HG03575 (cell line): ENCODE measurements around the gene TMPRSS13.

Experiments
- ATAC-seq: cut with Tn5 transposase; IDR thresholded peaks from one replicate; pipeline ENCODE4 v1.9.1; 2021; ENCODE audit not compliant: unreplicated experiment, insufficient number of reproducible peaks, low FRiP score; ENCODE audit errors: extremely low read depth

The TMPRSS13 gene

DNA sequence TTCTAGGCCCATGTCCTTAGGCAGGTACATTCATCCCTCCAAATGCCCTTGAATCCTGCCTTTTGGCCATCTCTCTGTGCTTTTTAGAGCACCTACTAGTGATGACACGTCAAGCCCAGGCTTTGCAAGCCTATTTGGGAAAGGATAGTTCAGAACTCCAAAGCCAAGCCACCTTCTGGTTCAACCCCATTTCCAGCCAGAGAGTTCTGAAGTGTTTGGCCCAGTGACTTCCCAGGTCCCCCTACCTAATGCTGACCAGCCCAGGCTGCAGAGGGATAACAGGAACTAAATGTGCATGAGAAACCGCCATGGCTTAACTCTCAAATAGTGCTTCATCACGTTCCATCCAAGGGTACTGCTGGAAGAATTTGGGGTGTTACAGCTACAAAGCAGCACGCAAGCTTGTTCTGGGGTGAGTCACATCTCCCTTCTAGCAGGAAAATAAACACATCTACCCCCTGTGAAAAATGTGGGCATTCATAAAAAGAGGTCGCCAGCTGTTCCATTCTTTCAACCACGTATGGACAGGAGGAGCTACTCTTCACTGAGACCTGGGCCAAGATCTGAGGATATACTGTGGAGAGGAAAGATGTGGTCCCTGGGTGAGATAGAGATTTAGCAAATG, 50.8 kb downstream of the TMPRSS13 start:
- ATAC-seq, result no peak

DNA sequence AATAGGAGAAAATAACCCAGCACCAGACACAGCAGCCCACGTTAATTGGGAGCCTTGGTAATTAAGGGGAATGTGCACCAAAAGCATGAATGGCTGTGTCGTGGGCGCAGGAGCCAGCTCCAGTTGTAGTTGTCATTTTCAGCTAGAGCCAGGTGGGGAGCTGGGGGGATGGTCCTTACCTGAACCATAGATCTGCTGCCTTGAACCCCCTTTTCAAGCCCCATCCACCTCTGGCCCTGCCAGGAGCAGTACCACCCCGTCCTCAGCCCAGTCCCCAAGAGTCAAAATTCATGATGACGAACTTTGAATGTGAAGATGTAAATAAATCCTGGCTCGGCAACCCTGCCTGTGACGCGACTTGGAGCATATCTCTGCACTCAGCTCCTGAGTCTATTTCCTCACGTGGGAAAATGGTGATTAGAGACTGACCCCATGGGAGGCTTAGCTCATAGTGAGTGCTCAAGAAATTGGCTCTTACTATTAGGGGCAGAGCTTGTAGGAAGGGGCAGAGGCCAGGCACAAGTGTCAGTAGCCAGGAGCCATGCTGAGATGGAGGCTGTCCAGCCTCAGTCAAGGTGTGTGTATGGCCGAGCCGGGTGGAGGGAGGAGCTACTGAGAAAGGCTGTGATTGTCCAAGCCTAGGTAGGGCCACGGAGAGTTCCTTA, 52.0 kb downstream of the TMPRSS13 start:
- ATAC-seq, result no peak

- no peak for ATAC-seq
Measured at GRCh38 chr11:117876341-117877119, 52.7 kb downstream of the TMPRSS13 start, which contains the start of gene FXYD6. FXYD6 (minus strand) TSS chr11:117876658; CDS start chr11:117842776, 33,882 bp downstream.

- no peak for ATAC-seq
Measured at GRCh38 chr11:117876059-117876340, 53.2 kb downstream of the TMPRSS13 start.

- ATAC-seq, result no peak
Measured at GRCh38 chr11:117875382-117876058, 53.7 kb downstream of the TMPRSS13 start.

DNA sequence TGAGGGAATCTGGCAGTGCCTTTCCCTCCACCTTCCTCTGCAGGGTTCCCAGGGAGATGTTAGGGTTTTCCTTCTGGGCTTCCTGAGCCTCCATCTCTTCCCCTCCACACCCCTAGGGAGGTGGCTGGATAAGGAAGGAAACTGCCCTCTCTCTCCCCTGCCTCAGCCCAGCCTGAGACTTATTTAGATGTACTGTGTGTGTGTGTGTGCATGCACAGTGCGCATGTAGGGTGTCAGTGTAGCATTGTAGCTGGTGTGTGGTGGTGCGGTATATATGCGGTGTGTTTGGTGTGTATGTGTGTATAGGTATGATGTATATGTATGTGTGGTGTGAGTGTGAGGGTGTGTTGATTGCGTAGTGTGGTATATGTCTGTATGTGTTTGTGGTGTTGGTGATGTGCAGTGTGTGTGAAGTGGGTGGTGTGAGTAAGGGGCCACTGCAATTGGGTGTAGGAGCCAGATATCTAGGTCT, 54.3 kb downstream of the TMPRSS13 start:
- no peak for ATAC-seq

DNA sequence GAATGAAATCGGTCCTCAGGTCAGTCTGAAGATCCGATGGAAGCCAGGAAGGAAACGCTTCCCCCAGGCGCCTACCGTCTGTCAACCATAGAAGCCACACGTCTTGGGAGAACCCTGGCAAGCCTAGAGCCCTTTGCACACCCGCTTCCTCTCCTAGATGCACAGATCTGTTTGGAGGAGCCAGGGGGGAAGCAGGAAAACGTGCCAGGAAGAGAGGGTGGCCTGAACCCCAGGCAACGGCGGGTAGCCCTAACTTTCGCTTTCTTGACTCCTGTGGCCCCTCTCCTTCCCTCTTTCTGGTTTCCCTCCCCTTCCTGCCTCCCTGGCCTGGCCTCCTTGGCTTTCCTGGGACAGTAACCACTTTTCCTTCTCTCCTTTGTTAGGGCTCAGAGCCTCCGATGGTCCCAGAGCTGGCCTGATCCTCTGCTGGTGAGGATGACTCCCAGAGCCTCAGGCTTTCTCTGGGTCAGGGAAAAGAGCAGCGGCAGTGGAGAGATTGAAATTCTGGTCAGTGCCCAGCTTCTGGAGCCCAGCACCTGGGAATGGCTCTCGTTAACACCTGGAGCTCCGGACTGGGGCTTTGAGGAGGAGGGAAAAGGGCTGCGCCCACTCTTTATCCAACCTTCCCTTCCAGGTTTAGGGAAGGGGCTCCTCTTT, 54.8 kb downstream of the TMPRSS13 start:
- no peak for ATAC-seq

DNA sequence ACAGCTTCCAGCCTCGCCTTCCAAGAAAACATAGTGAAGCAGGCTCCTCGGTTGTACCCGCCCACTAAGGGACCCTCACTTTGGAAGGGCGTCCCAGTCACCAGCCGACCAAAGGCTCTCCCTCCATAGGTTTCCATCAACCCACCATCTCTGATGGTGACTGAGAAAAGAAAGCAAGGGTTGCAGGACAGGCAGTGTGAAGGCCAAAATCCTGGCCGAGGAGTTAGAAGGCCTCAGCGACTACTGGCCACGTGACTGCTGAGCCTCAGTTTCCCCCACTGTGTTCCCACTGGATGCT, 55.4 kb downstream of the TMPRSS13 start:
- ATAC-seq, result no peak

- no peak for ATAC-seq
Measured at GRCh38 chr11:117872975-117873827, 56.0 kb downstream of the TMPRSS13 start.

GRCh38 chr11:117872420-117872961, 56.7 kb downstream of the TMPRSS13 start:
- ATAC-seq, result no peak

DNA sequence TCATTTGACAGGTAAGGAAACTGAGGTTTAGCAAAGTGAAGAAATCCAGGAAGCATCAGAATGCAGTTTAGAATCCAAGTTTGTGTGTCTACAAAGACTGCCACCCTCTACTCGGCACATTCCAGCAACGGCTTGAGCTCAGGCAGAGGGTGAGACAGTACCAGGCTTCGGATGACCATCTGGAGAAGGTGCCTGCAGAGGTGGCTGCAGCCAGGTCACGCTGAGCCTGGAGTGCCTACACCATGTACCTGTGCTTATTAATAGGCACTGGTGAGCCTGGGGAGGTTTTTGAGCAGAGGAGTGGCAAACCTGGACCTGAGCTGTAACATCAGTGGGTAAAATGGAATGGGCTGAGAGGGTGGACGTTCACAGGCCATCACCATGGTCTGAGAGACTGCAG, 57.4 kb downstream of the TMPRSS13 start:
- no peak for ATAC-seq

DNA sequence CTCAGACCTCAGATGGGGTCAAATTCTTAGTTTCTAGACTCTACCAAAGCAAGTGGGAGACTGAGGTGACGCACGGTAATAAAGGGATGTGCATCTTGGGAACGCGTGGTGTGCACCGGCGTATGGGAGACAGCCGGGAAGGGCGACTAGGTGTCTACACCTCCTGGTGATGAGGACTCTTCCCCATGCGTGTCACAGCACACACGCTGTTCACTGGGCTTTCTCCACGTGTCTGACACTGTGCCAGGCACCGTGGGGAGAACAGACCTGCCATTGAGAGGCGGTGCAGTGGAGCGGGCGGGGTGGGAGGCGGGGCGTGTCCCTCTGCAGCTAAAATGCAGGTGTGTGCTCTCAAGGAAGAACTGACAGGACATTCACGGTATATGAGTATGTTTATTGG, 58.0 kb downstream of the TMPRSS13 start:
- ATAC-seq, result no peak

DNA sequence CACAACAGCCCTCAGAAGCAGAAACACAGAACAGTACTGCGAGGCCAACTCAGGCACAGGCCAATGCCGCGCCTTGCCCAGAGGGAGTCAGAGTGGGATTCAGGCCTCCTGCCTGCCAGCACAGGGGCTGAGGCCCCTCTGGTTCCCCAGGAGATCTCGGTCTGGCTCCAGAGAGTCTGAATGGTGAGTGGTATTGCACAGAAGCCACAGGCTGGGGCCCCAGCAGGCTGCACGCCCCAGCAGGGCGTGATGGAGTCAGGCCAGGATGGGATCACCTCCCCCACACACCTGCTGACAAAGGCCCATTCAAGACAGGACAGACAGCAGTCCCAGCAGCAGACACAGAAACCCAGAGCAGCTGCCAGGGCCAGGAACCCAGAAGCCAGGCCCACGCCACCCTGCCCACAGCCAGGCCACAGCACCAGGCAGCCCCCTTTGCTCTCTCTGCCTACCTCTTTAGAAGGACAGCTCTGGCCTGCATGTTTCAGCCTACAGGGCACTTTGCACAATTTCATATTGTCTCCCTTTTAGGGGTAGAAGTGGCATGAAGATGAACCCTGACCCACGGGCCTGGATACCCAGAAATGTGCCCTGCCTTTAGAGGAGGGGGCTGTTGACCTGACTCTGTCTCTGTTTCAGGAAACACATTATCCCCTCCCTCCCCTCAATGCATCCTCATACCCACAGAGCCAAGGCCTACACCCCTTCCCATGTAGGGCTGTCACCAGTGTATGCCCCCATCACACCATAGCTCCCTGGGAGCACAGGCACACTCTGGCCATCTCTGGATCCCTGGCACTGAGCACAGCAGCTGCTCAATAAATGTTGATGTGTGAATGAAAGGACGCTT, 58.9 kb downstream of the TMPRSS13 start:
- ATAC-seq, result no peak

DNA sequence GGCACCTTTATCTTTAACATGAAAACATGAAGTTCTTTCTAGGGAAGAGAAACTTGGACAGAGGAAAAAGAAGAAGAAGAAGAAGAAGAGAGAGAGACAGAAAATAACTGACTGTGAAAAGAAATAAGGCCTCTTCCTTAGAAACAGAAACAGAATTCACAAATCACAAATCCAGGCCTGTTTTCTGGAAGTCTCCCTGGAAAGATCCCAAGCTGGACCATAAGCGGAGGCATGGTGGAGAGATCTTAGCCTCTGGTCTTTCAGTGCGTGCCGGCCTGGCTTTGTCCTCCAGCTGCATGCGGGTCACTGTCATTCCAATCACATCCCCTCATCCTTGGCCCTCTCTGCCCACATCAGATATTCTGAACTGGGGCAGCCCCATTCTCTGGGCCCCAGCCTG, 59.6 kb downstream of the TMPRSS13 start:
- no peak for ATAC-seq

DNA sequence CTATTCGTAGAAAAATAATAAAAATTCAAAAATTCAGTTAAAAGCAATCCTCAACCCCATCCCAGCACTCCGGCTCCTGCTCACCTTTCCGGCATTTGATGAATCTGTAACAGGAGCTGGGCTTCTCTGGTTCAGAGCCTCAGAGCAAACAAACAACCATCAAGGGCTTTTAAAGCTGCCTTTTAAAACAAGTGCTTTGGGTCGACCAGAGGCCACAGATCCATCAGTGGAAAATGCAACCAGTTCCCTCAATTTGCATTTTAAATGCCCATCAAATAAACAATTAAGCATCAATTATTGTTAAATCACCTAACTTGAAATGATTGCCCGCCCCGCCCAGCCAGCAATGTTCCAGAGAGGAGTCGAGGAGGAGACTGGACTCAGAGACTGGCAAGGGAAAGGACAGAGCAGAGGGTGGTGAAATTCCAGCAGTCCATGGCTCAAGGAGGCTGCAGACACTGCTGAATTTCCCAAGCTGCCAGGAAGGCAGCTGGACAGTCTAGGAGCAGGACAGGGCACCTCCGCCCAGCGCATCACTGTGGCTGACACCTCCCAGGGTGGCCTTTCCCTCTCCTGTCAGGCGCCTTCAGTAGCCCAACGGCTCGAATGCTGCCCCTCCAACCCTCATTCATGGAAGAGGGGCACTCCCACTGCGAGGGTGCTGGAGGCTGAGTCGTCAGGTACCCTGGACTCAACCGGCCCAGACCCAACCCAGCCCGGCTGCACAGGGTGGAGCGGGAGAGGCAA, 60.2 kb downstream of the TMPRSS13 start:
- no peak for ATAC-seq

- no peak for ATAC-seq
Measured at GRCh38 chr11:117868088-117868487, 61.1 kb downstream of the TMPRSS13 start.

- ATAC-seq, result no peak
Measured at GRCh38 chr11:117866526-117866925, 62.7 kb downstream of the TMPRSS13 start.
